Stimulated activated naive CD8-positive, alpha-beta T cell treated with anti-CD3 and anti-CD28 coated beads, Interleukin-15, amount 100 ng/mL, for 72 hours (primary cell): ENCODE data around the gene LCE1E.
A peak's percentile ranks its signal among the peaks of the same experiment; 100 is the strongest.

ENCODE experiments used
- ATAC-seq: fragments of 150-1000 bp; cut with Tn5 transposase; 2 replicates; pipeline ENCODE4 v1.10.0; 2021; ENCODE audit warnings: mild to moderate bottlenecking, moderate library complexity
- DNase-seq, 2 donors: peaks; one replicate each; pipeline ENCODE4 v3.0.0; 2021 to 2022
- H3K27ac Mint-ChIP-seq, 2 donors: one replicate each; pipeline ENCODE4 v1.8.0; 2022; ENCODE audit warnings: mild to moderate bottlenecking in 2 of 2, mixed read lengths in 2 of 2, moderate library complexity in 2 of 2
- H3K27me3 Mint-ChIP-seq: one replicate; pipeline ENCODE4 v1.8.0; 2022; ENCODE audit warnings: mixed read lengths
- H3K4me1 Mint-ChIP-seq: one replicate; pipeline ENCODE4 v1.8.0; 2022; ENCODE audit warnings: mild to moderate bottlenecking, mixed read lengths
- H3K4me3 Mint-ChIP-seq, 2 donors: one replicate each; pipeline ENCODE4 v1.8.0; 2022; ENCODE audit warnings: mild to moderate bottlenecking in 2 of 2, mixed read lengths in 2 of 2, moderate library complexity in 1 of 2
- H3K9me3 Mint-ChIP-seq, 2 donors: one replicate each; pipeline ENCODE4 v1.8.0; 2022; ENCODE audit warnings: mixed read lengths in 2 of 2

Gene LCE1E

DNA sequence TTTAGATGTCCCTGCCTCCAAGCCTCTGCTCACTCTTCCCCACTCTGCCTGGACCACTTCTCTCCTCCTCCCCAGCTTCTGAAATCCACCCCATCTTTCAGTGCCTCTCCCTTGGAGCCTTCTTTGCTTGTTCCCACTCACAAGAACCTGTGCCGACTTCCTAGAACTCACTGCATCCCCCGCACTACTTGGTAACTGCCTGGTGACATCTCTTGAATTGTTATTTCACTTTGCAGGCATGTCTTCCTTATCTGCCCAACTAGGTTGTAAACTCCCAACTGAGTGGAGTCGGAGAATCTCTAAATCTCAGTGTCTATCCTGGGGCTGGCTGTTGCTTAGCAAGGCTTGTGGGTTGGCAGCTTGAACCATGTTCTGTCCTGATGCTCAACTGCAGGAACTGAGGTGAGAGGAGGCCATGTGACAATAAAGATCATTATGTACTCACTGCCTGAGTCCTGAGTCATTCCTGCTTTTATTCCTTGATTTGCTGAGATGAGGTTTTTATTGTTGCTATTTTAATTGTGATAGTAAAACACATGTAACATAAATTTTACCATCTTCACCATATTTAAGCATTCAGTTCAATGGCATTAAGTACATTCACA lies 24.3 kb upstream of the LCE1E start:
- no peak overlapping the region for H3K4me3 Mint-ChIP-seq
- H3K9me3 Mint-ChIP-seq: no peaks in the 10 kb centered on the region
- H3K27me3 Mint-ChIP-seq: peaks cover 36% of the 10 kb centered on the region
- ATAC-seq (no peak), DNase-seq (no peak)
- H3K27ac Mint-ChIP-seq: peak overlapping the region in 1 of 2 donors; percentile 35
- H3K4me1 Mint-ChIP-seq: no peaks in the 10 kb centered on the region

DNA sequence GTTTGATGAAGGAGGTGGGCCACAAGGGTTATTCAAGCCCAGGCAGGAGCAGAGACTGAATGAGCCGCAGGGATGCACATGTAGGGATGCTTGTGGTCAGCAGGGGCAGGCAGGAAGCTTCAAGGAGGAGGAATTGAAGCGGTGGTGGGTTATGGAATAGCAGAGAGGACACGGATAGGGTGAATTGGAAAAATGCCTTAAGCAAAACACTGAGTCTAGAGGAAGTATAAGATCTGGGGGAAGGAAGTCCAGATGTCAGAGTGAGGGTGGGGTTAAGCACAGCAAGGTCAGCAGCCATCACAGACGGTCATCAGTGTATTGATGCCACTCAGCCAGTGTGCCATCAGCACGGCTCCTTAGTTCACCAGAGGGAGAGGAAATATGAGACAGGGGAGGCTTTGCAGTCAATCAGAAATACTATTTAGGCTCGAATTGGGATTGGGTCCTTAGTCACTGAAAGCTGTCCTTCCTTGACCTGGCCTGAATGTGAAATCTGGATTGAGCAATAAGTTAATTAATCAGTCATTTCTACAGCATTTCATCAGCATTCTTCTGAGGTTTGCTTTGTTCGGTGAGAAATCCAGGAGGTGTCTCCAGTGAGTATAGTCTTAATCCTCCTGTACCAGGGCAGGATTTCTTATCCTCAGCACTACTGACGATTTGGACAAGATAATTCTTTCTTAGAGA lies 17.1 kb upstream of the LCE1E start:
- Mint-ChIP-seq H3K27ac (no peak overlapping the region), H3K9me3 (peaks cover 6 to 8% of the 10 kb centered on the region in 2 donors), H3K4me1 (no peaks in the 10 kb centered on the region), H3K4me3 (no peak overlapping the region), H3K27me3 (peaks cover 17% of the 10 kb centered on the region)
- ATAC-seq (no peak), DNase-seq (no peak)

DNA sequence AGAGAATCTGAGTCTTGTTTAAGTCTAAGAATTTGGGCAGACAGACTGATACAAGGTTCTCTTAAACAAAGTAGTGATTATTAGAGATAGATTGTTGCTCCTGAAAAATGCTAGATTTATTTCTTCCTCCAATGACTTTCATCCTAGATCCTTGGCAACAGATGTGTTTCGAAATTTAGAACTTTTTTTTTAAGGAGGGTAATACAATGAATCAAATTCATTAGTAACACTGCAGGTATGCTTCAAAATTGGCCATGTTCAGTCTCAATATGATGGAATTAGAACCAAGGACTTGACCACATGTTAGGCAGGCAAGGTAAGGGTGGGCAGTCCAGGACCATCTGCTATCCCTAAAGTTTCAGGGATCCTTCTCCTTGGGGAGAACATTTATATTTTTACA lies 15.6 kb upstream of the LCE1E start:
- Mint-ChIP-seq H3K9me3 (peaks cover 8 to 12% of the 10 kb centered on the region in 2 donors), H3K27ac (no peak overlapping the region), H3K4me3 (no peak overlapping the region), H3K27me3 (peaks cover 24% of the 10 kb centered on the region), H3K4me1 (no peaks in the 10 kb centered on the region)
- ATAC-seq (no peak), DNase-seq (no peak)

DNA sequence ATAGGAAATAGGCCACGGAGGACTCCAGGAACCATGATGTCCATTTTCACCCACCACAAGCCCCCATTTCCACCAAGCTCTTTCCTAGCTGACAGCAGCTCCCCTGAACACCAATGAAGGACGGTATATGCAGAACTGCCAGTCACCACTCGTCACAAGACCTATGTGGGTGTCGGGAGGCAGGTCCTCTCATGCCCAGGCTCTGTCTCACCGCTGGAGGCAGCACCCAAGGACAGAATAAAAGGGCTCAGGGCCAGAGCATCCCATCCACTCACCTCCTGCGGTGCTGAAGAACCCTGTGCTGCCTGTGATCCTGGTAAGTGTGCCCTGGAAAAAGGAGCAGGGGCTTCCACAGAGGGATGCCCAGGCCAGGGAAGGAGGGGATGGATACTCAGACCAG lies 11.2 kb upstream of the LCE1E start, which contains the start of gene LCE1F:
Gene LCE1F (plus strand): TSS at position 266 of the 400 bp plus-strand sequence. CDS start 1,232 bp downstream, outside the sequence.
- Mint-ChIP-seq H3K27ac (peak within 1 kb of the TSS in 1 of 2 donors; percentile 68), H3K4me1 (no peaks in the 10 kb centered on the region), H3K4me3 (no peak within 1 kb of the TSS), H3K9me3 (peaks cover 8 to 12% of the 10 kb centered on the region in 2 donors), H3K27me3 (peaks cover 45% of the 10 kb centered on the region)
- DNase-seq (no peak), ATAC-seq (no peak)

DNA sequence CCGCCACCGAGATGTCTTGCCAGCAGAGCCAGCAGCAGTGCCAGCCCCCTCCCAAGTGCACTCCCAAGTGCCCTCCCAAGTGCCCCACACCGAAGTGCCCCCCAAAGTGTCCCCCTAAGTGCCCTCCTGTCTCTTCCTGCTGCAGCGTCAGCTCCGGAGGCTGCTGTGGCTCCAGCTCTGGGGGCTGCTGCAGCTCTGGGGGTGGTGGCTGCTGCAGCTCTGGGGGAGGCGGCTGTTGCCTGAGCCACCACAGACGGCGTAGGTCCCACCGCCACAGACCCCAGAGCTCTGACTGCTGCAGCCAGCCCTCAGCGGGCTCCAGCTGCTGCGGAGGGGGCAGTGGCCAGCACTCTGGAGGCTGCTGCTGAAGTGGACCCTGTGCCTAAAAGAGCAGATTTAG lies 9.7 kb upstream of the LCE1E start:
- H3K27ac Mint-ChIP-seq: no peak overlapping the region
- no peak for ATAC-seq
- no peak overlapping the region for H3K4me3 Mint-ChIP-seq
- peaks cover 6 to 12% of the 10 kb centered on the region in 2 donors for H3K9me3 Mint-ChIP-seq
- no peaks in the 10 kb centered on the region for H3K4me1 Mint-ChIP-seq
- H3K27me3 Mint-ChIP-seq: peaks cover 45% of the 10 kb centered on the region
- DNase-seq: no peak

DNA sequence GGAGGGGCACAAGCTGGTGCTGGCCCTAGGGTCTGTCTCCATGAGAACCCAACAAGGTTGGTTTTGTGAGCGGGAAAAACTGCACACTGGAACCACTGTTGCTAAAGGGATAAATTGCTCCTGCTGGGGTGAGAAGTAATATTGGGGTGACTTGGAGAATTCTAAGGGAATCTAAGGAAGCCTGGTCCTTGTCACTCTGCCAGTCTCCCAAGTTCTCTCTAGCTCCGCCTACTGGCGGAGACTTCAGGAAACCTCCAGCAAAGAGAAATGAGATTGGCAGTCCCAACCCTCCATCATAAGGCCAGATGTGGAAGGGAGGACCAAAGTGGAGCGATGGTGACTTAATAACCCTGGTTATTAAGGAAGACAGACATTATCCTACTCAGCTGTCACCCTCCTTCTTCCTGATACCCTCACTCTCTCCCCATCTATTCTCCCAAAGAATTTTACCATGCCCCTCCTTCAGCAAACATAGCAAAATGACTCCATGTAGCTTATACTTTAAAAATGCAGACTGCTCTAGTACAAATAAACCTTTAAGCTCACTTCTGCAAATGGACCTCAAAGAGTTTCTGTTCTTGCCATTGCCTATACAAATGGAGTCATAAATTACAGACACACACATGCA lies 8.4 kb upstream of the LCE1E start:
- DNase-seq (no peak), ATAC-seq (no peak)
- H3K27me3 Mint-ChIP-seq: peaks cover 51% of the 10 kb centered on the region
- H3K27ac Mint-ChIP-seq: no peak overlapping the region
- no peak overlapping the region for H3K4me3 Mint-ChIP-seq
- no peaks in the 10 kb centered on the region for H3K4me1 Mint-ChIP-seq
- H3K9me3 Mint-ChIP-seq: peaks cover 0 to 7% of the 10 kb centered on the region in 2 donors

DNA sequence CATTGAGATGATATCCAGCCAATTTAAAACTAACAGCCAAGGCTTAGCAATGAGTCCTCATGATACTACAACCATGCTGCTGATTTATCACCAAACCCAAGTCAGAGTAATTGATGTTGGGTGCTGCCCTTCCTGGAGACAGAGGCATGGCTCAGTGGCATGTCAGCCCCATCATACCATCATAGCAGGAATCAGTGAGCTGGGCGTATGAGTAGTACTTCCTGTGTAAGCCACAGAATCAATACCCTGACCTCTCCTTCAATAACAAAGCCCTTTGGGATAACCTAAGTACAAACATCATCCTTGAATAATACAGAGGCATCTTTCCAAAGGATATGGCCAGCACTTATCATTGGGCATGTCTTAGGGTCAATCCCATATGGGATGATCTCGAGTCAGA lies 3.0 kb upstream of the LCE1E start:
- Mint-ChIP-seq H3K4me3 (no peak overlapping the region), H3K4me1 (no peaks in the 10 kb centered on the region), H3K27ac (no peak overlapping the region), H3K9me3 (no peaks in the 10 kb centered on the region), H3K27me3 (peaks cover 69% of the 10 kb centered on the region)
- DNase-seq: no peak
- peak; percentile 31 for ATAC-seq

DNA sequence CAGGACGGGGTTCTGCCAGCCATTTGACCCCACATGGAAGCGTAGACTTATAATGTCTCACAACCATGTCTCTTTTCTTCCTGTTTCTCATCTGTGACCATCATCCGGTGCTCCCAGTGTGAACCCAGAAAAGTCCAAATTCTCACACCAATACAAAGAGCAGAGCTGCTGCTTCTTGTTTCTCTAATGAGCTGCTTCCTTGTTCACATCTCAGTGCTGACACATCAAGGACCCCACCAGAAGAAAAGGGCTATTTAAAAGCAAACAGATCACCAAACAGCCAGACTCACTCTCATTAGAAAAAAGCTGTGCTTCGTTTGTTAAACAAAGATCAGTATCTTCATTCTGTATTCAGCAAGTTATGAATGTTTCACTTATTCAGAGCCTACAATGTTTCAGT lies 9.6 kb downstream of the LCE1E start:
- H3K27me3 Mint-ChIP-seq: peaks cover 27% of the 10 kb centered on the region
- no peak overlapping the region for H3K4me3 Mint-ChIP-seq
- H3K9me3 Mint-ChIP-seq: no peaks in the 10 kb centered on the region
- no peaks in the 10 kb centered on the region for H3K4me1 Mint-ChIP-seq
- H3K27ac Mint-ChIP-seq: no peak overlapping the region
- DNase-seq (no peak), ATAC-seq (no peak)

DNA sequence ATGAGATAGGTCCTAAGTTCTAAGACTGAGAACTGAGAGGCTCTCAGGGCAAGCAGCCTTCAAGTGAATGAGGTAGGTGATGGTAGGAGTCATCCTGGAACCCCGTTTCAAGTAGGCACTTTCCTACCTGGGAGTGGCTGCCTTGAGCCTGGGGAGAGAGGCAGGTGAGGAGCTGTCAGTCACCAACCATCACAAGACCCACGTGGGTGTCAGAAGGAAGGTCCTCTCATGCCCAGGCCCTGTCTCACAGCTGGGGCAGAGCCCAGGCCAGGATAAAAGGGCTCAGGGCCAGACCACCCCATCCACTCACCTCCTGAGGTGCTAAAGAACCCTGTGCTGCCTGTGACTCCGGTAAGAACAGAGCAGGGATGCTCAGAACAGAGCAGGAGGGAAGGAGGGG lies 10.4 kb downstream of the LCE1E start, which contains the start of gene LCE1D:
Gene LCE1D (plus strand): TSS at position 301 of the 400 bp plus-strand sequence. CDS start 1,074 bp downstream, outside the sequence.
- DNase-seq (no peak), ATAC-seq (no peak)
- Mint-ChIP-seq H3K9me3 (no peaks in the 10 kb centered on the region), H3K27ac (no peak within 1 kb of the TSS), H3K4me3 (no peak within 1 kb of the TSS), H3K4me1 (no peaks in the 10 kb centered on the region), H3K27me3 (peaks cover 32% of the 10 kb centered on the region)

DNA sequence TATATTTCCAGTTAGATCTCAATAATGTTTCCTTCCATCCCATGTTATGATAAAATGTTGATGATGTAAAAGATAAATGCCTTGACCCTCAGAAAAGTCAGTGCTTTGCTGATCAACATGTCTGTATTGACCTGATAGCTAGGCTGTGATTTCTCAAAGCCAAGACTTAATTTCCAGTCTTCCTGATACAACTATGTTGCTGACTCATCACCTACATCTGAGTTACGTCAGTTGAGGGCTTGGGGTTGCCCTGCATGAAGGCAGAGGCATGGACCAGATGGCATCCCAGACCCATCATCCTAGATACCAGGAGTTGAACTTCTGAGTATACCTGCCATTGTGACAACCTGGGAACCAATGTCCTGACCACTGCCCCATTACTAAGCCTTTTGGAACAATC lies 15.3 kb downstream of the LCE1E start:
- no peaks in the 10 kb centered on the region for H3K9me3 Mint-ChIP-seq
- no peak overlapping the region for H3K4me3 Mint-ChIP-seq
- ATAC-seq: no peak
- no peak for DNase-seq
- no peak overlapping the region for H3K27ac Mint-ChIP-seq
- peaks cover 39% of the 10 kb centered on the region for H3K27me3 Mint-ChIP-seq
- H3K4me1 Mint-ChIP-seq: no peaks in the 10 kb centered on the region

DNA sequence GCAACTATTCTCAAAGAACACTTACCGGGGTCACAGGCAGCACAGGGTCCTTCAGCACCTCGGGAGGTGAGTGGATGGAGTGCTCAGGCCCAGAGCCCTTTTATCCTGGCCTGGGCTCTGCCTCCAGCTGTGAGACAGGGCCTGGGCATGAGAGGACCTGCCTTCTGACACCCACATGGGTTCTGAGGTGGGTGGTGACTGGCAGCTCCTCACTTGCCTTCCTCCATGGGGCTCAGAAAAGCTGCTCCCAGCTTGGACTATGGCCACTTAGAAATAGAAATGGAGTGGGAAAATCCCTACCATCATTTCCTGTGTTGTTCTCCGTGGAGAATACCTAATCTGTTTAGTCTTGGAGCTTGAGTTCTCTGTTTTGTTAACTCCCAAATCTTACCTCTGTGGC lies 20.5 kb downstream of the LCE1E start, which contains the start of gene LCE1C:
Gene LCE1C (minus strand): TSS at position 76 of the 400 bp plus-strand sequence. CDS start 1,173 bp downstream, outside the sequence.
- Mint-ChIP-seq H3K4me1 (no peaks in the 10 kb centered on the region), H3K4me3 (no peak within 1 kb of the TSS), H3K27me3 (peaks cover 11% of the 10 kb centered on the region), H3K9me3 (no peaks in the 10 kb centered on the region), H3K27ac (peak within 1 kb of the TSS in 1 of 2 donors; percentile 49)
- no peak for DNase-seq
- no peak for ATAC-seq

DNA sequence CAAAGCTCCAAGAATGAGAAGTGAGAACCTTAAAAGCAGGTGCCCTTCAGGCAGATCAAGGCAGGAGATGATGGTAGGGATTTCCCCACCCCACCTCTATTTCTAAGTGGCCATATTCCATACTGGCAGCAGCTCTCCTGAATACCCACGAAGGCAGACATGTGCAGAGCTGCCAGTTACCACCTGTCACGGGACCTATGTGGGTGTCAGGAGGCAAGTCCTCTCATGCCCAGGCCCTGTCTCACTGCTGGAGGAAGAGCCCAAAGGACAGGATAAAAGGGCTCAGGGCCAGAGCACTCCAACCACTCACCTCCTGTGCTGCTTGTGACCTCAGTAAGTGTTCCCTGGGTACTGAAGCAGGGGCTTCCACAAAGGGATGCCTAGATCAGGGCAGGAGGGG lies 25.0 kb downstream of the LCE1E start:
- Mint-ChIP-seq H3K27me3 (no peaks in the 10 kb centered on the region), H3K27ac (peak overlapping the region in 1 of 2 donors; percentile 20), H3K9me3 (no peaks in the 10 kb centered on the region), H3K4me3 (no peak overlapping the region), H3K4me1 (no peaks in the 10 kb centered on the region)
- ATAC-seq (no peak), DNase-seq (no peak)

DNA sequence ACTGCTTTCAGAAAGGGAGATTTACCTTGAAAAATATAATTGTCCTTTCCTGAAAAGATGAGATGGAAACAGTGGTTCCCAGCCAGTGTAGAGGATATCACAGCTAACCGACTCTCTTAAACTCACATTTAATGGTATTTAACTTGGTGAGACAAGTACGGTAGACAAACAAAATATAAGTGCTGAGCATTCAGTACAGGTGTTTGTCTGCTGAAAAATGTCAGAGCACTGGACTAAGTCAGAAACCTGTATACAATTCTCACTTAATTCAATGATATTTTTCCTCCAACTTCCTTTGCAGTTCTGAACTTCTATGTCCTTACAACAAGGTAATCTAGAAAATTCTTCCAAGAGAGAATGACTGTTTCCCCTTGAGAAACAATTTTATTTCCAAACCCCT lies 25.6 kb downstream of the LCE1E start, which contains the start of gene LCE1B:
Gene LCE1B (plus strand): TSS at position 301 of the 400 bp plus-strand sequence. CDS start 476 bp downstream, outside the sequence.
- no peak for ATAC-seq
- no peaks in the 10 kb centered on the region for H3K9me3 Mint-ChIP-seq
- H3K27me3 Mint-ChIP-seq: no peaks in the 10 kb centered on the region
- H3K27ac Mint-ChIP-seq: peak within 1 kb of the TSS; percentile 20 to 40
- no peak within 1 kb of the TSS for H3K4me3 Mint-ChIP-seq
- H3K4me1 Mint-ChIP-seq: no peaks in the 10 kb centered on the region
- no peak for DNase-seq

DNA sequence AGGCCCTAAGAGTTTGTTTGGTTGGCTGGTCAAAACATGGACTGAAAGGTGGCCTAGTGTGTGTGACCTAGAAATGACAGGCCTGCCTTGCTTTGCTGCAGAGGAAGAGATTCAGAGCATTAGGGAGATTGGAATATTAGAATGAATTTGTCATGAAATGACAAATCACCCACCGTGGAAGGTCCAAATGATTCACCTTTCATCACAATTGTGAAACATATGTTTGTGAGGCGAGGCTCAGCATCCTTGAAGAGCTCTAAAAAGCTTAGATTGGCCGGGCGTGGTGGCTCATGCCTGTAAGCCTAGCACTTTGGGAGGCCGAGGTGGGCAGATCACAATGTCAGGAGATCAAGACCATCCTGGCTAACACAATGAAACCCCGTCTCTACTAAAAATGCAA lies 31.3 kb downstream of the LCE1E start:
- H3K4me3 Mint-ChIP-seq: no peak overlapping the region
- H3K27ac Mint-ChIP-seq: no peak overlapping the region
- H3K9me3 Mint-ChIP-seq: no peaks in the 10 kb centered on the region
- ATAC-seq (no peak), DNase-seq (no peak)
- peaks cover 7% of the 10 kb centered on the region for H3K27me3 Mint-ChIP-seq
- H3K4me1 Mint-ChIP-seq: no peaks in the 10 kb centered on the region

DNA sequence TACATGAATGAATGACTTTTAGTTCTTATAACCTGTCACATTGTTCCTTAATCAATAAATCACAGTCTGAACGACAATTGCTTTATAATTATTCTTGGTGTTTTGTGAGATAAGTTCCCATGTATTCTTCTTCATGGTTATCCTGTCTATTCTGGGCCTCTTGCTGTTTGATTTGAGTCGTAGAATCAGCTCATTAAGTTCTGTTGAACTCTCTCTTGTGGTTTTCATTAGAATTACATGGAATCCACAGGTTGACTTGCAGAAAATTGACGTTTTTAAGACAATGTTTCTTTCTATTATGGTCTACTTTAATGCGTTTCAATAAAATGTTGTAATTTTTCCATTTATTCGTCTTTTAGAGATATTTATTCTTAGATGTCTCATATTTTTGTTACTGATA lies 37.2 kb downstream of the LCE1E start:
- H3K27ac Mint-ChIP-seq: no peak overlapping the region
- peaks cover 36% of the 10 kb centered on the region for H3K27me3 Mint-ChIP-seq
- no peak overlapping the region for H3K4me3 Mint-ChIP-seq
- DNase-seq: no peak
- no peak for ATAC-seq
- no peaks in the 10 kb centered on the region for H3K4me1 Mint-ChIP-seq
- H3K9me3 Mint-ChIP-seq: no peaks in the 10 kb centered on the region

DNA sequence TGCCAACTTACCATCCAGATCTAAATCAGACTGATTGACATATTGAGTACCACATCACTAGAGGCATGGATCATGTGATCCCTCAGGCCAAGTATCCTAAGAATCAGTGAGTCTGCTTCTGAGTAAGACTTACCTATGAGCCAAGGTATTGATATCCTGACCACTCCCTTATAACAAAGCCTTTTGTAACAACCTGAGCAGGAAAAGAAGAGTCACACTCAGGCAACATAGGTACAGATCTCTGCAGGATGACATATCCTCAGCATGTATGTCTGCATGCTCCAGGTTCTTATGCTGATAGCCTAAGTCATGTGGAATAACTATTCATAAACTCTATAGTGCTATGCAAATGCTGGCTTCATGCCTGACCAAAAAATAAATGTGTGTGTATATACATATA lies 38.9 kb downstream of the LCE1E start:
- Mint-ChIP-seq H3K9me3 (no peaks in the 10 kb centered on the region), H3K27me3 (peaks cover 50% of the 10 kb centered on the region), H3K27ac (no peak overlapping the region), H3K4me1 (no peaks in the 10 kb centered on the region), H3K4me3 (no peak overlapping the region)
- DNase-seq (no peak), ATAC-seq (no peak)
